A549 (cell line): ENCODE data around the gene ATP11A. TPM values are rescaled to one million over a fixed set of nuclear protein-coding genes. Genes with fewer than 3 reads are reported as not detected.
A peak's percentile ranks its signal among the peaks of the same experiment; 100 is the strongest.

Experiments
- ATAC-seq, 2 experiments: fragments of 200-7000 bp in 1 of 2; fragments of >200 bp in 1 of 2; cut with Nextera tagmentation in 1 of 2; cut with Tn5 transposase in 1 of 2; 3 replicates each; pipeline versions ENCODE4 v1.8.0 to v1.9.1; 2018 to 2020; ENCODE audit warnings: mild to moderate bottlenecking in 1 of 2, moderate library complexity in 1 of 2
- CTCF ChIA-PET: fragments of 300-600 bp; sonication (Branson Sonifier 250); formaldehyde crosslinking; extraction: SDS; loops from one replicate; lab custom pipeline; 2021; ENCODE audit warnings: antibody characterized with exemption, inconsistent platforms; lab: Yijun Ruan, JAX
- POLR2A ChIA-PET: fragments of 350-600 bp; formaldehyde crosslinking; extraction: SDS; loops from one replicate; lab custom pipeline; 2021; ENCODE audit warnings: antibody characterized with exemption, inconsistent platforms; lab: Yijun Ruan, JAX
- DNase-seq, 2 experiments: peaks; one replicate each; pipeline versions ENCODE4 v3.0.0 to v3.0.0-alpha.2; 2011 to 2016; ENCODE audit warnings: low read depth in 1 of 2, low spot score in 1 of 2
- FAIRE-seq: peaks from 2 replicates; lab custom pipeline; 2011; peaks lifted over from hg19 to GRCh38; lab: Jason Lieb, UNC
- H3K27ac ChIP-seq, 2 experiments: fragments of >200 bp; sonication (Bioruptor Twin); formaldehyde crosslinking; 3 replicates each; pipeline ENCODE4 v1.5.1; 2016 to 2017
- H3K4me1 ChIP-seq: fragments of >200 bp; sonication (Bioruptor Twin); formaldehyde crosslinking; 3 replicates; pipeline ENCODE4 v1.6.1; 2016
- H3K4me2 ChIP-seq: fragments of >200 bp; sonication (Bioruptor Twin); formaldehyde crosslinking; 3 replicates; pipeline ENCODE4 v1.6.1; 2016
- H3K4me3 ChIP-seq: fragments of >200 bp; sonication (Bioruptor Twin); formaldehyde crosslinking; 3 replicates; pipeline ENCODE4 v1.5.1; 2016
- H3K9me3 ChIP-seq: fragments of >200 bp; sonication (Bioruptor Twin); formaldehyde crosslinking; 3 replicates; pipeline ENCODE4 v1.6.1; 2016
- CBX8 ChIP-seq: fragments of 200-600 bp; sonication (generic); IDR thresholded peaks from 2 replicates; pipeline ENCODE4 v1.6.1; 2016
- FOSL2 ChIP-seq, 2 experiments: fragments of 450-650 bp in 1 of 2; fragments of >200 bp in 1 of 2; sonication (Bioruptor Twin) in 1 of 2; formaldehyde crosslinking; IDR thresholded peaks; 2 replicates each; pipeline versions ENCODE4 v1.5.0 to v1.6.1; 2016 to 2020; ENCODE audit warnings: mild to moderate bottlenecking in 1 of 2, moderate library complexity in 1 of 2
- HOXA7 ChIP-seq: fragments of 250-450 bp; sonication (Bioruptor Pico); IDR thresholded peaks from 2 replicates; pipeline ENCODE4 v1.5.0; 2020; ENCODE audit warnings: mild to moderate bottlenecking, moderate library complexity
- KDM5A ChIP-seq: fragments of 200-600 bp; sonication (generic); IDR thresholded peaks from 2 replicates; pipeline ENCODE4 v1.6.1; 2016; ENCODE audit warnings: antibody characterized with exemption, mild to moderate bottlenecking
- MAFK ChIP-seq: fragments of 450-650 bp; IDR thresholded peaks from 2 replicates; pipeline ENCODE4 v1.6.1; 2014; ENCODE audit not compliant: partially characterized antibody
- MAZ ChIP-seq: fragments of 150-350 bp; IDR thresholded peaks from 2 replicates; pipeline ENCODE4 v1.6.1; 2014; ENCODE audit warnings: antibody characterized with exemption, low read depth, low read length, borderline replicate concordance
- NFE2L2 ChIP-seq: fragments of 150-350 bp; conservative IDR thresholded peaks from 2 replicates; pipeline ENCODE4 v1.6.1; 2014; ENCODE audit warnings: low read length
- NPAS2 ChIP-seq: fragments of 250-450 bp; sonication (Bioruptor Pico); IDR thresholded peaks from 2 replicates; pipeline ENCODE4 v1.8.0; 2022; ENCODE audit warnings: mild to moderate bottlenecking, moderate library complexity, borderline replicate concordance
- RFX5 ChIP-seq: fragments of 450-650 bp; IDR thresholded peaks from 2 replicates; pipeline ENCODE4 v1.7.1; 2014; ENCODE audit warnings: antibody characterized with exemption, mild to moderate bottlenecking, moderate library complexity
- SMC3 ChIP-seq: fragments of >200 bp; sonication (Bioruptor Twin); formaldehyde crosslinking; IDR thresholded peaks from 3 replicates; pipeline ENCODE4 v1.6.1; 2018; ENCODE audit warnings: inconsistent platforms
- SREBF2 ChIP-seq: fragments of 450-650 bp; IDR thresholded peaks from 2 replicates; pipeline ENCODE4 v1.6.1; 2014; ENCODE audit warnings: mild to moderate bottlenecking, moderate library complexity
- TFCP2L1 ChIP-seq: fragments of 250-450 bp; sonication (Bioruptor Pico); IDR thresholded peaks from 2 replicates; pipeline ENCODE4 v1.5.0; 2021; ENCODE audit warnings: mild to moderate bottlenecking
- TP53 ChIP-seq: fragments of 250-450 bp; sonication (Bioruptor Pico); IDR thresholded peaks from 2 replicates; pipeline ENCODE4 v1.5.0; 2021; ENCODE audit warnings: mild to moderate bottlenecking, moderate library complexity
- ZSCAN20 ChIP-seq: fragments of 250-450 bp; sonication (Bioruptor Pico); IDR thresholded peaks from 2 replicates; pipeline ENCODE4 v1.8.0; 2022; ENCODE audit warnings: mild to moderate bottlenecking, moderate library complexity
- WGBS: methylation state at CpG from one replicate; pipeline ENCODE4 v1.1.6; 2017; ENCODE audit errors: missing lambda C conversion rate; 5-methylcytosine and 5-hydroxymethylcytosine counted together
- polyA plus RNA-seq, 4 experiments: library from polyadenylated mRNA; depleted of rRNA in 3 of 4; stranded (reverse); fragments of >200 nt; fragmentation: RNase III in 1 of 4; extraction: RNeasy Plus Mini Kit Qiagen cat#74134 plus additional on column Dnase treatment in 1 of 4; gene quantifications; 2 replicates in 3 of 4; 3 replicates in 1 of 4; pipeline ENCODE4 v1.2.3, GENCODE V29; 2011 to 2017
- TF ChIP-seq, protein P1 (sequence below): IDR thresholded peaks from 2 replicates; pipeline ENCODE4 v1.6.1; 2012; ENCODE audit warnings: low read depth, borderline replicate concordance
- TF ChIP-seq, protein P2 (sequence below): fragments of 150-350 bp; IDR thresholded peaks from 2 replicates; pipeline ENCODE4 v1.6.1; 2014; ENCODE audit warnings: low read depth, mild to moderate bottlenecking, low read length
- TF ChIP-seq, protein P3 (sequence below): fragments of >200 bp; sonication (Bioruptor Twin); formaldehyde crosslinking; IDR thresholded peaks from 2 replicates; pipeline ENCODE4 v1.6.1; 2016
- TF ChIP-seq, protein P4 (sequence below): fragments of 200-600 bp; sonication (generic); IDR thresholded peaks from 2 replicates; pipeline ENCODE4 v1.6.1; 2016; ENCODE audit warnings: antibody characterized with exemption, mild to moderate bottlenecking, moderate library complexity

The ATP11A gene
- polyA plus RNA-seq, 2 of the 4 experiments (the other 2 are of a cell fraction) = 4.1 to 8.0 TPM

DNA sequence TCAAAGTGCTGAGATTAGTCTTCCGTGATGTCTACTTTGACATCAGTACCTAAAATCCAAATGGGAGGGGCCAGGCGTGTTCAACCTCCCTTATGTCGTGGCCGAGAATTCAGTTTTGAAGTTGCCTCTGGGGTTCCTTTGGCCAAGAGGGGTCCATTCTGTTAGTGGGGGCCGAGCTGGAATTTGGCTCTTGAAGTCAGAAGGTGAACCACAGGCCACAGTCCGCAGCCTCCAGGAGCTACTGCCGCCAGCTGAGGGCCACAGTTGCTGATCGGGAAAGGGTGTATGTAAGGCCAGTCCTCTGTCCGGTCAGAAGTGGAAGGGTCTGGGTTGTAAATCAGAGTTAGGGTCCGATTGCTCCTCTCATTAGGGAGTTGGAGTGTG, 31.0 kb downstream of the ATP11A start:
- ChIA-PET CTCF (no interaction called here), POLR2A (no interaction called here)
- no peak for DNase-seq
- 88% methylated on average over 8 of the region's 10 CpGs for WGBS
- no peak overlapping the region for H3K4me2 ChIP-seq
- H3K27ac ChIP-seq = no peak overlapping the region
- TF ChIP-seq RFX5 (no peak), HOXA7 (CRISPR knock-in tag) (no peak), SMC3 (no peak), MAZ (no peak), ZSCAN20 (CRISPR knock-in tag) (no peak), SREBF2 (no peak)
- H3K4me3 ChIP-seq = no peak overlapping the region
- ATAC-seq = no peak
- H3K4me1 ChIP-seq = peaks cover 36% of the 10 kb centered on the region
- H3K9me3 ChIP-seq = no peaks in the 10 kb centered on the region
- FAIRE-seq = no peak

DNA sequence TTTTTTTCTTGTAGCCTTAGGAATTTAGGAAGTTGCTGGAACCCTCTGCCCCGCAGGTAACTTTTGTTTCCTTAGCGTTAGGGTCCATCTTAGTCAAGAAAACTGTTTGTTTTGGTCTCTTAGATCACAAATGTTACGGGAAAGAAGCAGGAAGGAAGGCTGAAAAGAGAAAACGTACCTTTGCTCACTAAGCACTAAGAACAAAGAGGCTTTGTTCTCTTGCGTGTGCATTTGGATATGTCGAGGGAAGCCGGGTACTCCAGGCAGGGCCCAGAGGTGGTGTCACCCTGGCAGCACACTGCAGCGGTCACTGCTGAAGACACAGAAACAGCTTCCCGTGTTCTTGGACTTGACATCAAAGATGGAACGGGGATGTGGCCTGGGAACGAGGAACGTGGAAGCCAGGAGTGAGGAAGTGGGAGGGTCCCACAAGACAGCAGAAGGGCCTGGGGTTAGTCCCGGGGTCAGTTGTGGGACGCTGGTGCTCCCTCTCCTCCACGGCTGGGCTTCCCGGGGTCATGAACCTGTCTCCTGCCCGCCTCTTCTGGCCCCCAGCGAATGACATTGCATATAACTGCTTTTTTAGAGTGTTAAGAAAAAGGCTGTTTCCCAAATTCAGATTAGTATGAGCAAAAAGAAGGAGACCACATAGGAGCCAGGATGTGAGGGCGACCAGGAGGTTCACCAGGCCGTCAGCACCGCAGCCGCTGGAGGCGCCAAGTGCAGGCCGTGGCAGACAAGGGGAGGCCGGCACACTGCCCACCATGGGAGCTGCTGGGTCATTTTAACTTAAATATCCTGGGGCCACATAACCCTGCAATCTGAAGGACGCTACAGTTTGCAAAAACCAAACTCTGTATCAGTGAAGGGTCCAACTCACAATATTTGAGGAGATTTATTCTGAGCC, 31.6 kb downstream of the ATP11A start:
- ATAC-seq (no peak), FAIRE-seq (no peak), DNase-seq (no peak)
- no peak overlapping the region for H3K4me3 ChIP-seq
- ChIA-PET POLR2A (no interaction called here), CTCF (no interaction called here)
- H3K4me1 ChIP-seq = peaks cover 38% of the 10 kb centered on the region
- WGBS = 84% methylated on average over 21 of the region's 26 CpGs
- TF ChIP-seq TFCP2L1 (CRISPR knock-in tag) = no peak
- no peak for TF ChIP-seq CBX8
- no peak for TF ChIP-seq FOSL2 (IDR thresholded peaks at IDR 0.05)
- no peak for TF ChIP-seq FOSL2 (CRISPR knock-in tag; IDR thresholded peaks at IDR 0.05)
- TF ChIP-seq, protein P1, sequence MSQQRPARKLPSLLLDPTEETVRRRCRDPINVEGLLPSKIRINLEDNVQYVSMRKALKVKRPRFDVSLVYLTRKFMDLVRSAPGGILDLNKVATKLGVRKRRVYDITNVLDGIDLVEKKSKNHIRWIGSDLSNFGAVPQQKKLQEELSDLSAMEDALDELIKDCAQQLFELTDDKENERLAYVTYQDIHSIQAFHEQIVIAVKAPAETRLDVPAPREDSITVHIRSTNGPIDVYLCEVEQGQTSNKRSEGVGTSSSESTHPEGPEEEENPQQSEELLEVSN = no peak
- TF ChIP-seq, protein P2, sequence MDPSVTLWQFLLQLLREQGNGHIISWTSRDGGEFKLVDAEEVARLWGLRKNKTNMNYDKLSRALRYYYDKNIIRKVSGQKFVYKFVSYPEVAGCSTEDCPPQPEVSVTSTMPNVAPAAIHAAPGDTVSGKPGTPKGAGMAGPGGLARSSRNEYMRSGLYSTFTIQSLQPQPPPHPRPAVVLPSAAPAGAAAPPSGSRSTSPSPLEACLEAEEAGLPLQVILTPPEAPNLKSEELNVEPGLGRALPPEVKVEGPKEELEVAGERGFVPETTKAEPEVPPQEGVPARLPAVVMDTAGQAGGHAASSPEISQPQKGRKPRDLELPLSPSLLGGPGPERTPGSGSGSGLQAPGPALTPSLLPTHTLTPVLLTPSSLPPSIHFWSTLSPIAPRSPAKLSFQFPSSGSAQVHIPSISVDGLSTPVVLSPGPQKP = no peak
- no peak for TF ChIP-seq TP53 (CRISPR knock-in tag)
- no peak for TF ChIP-seq RFX5
- TF ChIP-seq NPAS2 (CRISPR knock-in tag) = no peak
- TF ChIP-seq MAFK = no peak
- H3K9me3 ChIP-seq = no peaks in the 10 kb centered on the region
- no peak overlapping the region for H3K4me2 ChIP-seq
- H3K27ac ChIP-seq = peak overlapping the region in 1 of 2 experiments; percentile 84; a peak in 3 of 6 replicates

DNA sequence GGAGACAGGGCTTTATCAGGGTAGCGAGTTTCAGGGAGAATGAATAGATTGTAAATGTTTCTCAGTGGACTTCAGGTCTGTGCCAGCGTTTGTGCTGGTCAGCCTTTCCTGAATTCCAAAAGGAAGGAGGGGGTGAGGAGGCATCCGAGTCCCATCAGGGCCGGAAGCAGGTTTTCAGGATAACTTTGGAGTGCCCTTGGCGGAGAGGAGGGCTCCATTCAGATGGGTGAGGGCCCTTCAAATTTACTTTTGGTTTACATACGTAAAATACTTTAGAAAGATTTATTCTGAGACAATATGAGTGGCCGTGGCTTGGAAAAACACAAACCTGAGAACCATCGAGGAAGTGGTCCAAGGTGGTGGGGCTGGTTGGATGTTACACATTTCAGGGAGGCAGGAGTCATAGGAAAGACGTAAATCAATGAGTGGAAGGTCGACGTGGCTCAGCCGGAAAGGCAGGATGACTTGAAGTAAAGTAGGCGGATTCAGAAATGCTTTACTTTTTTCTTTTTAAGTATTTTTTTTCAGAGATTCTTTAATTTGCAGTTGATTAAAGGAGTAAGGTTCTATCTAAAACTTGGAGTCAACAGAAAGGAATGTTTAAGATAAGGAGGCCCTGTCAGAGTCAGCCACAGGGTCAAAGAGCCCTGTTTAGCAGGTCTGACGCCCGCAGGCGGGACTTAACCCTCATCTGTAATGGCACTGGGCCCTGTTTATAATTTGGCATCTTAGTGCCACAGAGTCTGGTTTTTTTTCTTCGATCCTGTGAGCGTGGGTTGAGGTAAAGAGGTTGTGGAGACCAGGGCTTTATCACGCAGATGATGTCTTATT, 32.8 kb downstream of the ATP11A start:
- Histone ChIP-seq H3K27ac (peak overlapping the region; percentile 58 to 84), H3K4me2 (peak overlapping the region; percentile 76)
- DNase-seq (peak; percentile 61 to 74), ATAC-seq (peak; percentile 71 to 84)
- POLR2A ChIA-PET = no interaction called here
- TF ChIP-seq, protein P3, sequence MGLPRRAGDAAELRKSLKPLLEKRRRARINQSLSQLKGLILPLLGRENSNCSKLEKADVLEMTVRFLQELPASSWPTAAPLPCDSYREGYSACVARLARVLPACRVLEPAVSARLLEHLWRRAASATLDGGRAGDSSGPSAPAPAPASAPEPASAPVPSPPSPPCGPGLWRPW = no peak
- TF ChIP-seq MAFK (no peak), NFE2L2 (no peak), FOSL2 (IDR thresholded peaks at IDR 0.05) (no peak), FOSL2 (CRISPR knock-in tag; IDR thresholded peaks at IDR 0.05) (peak; percentile 14; the same call in 1 of the 2 replicates), KDM5A (no peak), SMC3 (no peak)
- TF ChIP-seq, protein P4, sequence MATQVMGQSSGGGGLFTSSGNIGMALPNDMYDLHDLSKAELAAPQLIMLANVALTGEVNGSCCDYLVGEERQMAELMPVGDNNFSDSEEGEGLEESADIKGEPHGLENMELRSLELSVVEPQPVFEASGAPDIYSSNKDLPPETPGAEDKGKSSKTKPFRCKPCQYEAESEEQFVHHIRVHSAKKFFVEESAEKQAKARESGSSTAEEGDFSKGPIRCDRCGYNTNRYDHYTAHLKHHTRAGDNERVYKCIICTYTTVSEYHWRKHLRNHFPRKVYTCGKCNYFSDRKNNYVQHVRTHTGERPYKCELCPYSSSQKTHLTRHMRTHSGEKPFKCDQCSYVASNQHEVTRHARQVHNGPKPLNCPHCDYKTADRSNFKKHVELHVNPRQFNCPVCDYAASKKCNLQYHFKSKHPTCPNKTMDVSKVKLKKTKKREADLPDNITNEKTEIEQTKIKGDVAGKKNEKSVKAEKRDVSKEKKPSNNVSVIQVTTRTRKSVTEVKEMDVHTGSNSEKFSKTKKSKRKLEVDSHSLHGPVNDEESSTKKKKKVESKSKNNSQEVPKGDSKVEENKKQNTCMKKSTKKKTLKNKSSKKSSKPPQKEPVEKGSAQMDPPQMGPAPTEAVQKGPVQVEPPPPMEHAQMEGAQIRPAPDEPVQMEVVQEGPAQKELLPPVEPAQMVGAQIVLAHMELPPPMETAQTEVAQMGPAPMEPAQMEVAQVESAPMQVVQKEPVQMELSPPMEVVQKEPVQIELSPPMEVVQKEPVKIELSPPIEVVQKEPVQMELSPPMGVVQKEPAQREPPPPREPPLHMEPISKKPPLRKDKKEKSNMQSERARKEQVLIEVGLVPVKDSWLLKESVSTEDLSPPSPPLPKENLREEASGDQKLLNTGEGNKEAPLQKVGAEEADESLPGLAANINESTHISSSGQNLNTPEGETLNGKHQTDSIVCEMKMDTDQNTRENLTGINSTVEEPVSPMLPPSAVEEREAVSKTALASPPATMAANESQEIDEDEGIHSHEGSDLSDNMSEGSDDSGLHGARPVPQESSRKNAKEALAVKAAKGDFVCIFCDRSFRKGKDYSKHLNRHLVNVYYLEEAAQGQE = no peak
- TF ChIP-seq, all 56 proteins: peak for 1
- no peak for FAIRE-seq
- 12% methylated on average over 19 of the region's 19 CpGs for WGBS
- Histone ChIP-seq H3K4me3 (no peak overlapping the region), H3K4me1 (peaks cover 38% of the 10 kb centered on the region), H3K9me3 (no peaks in the 10 kb centered on the region)
- CTCF ChIA-PET = no interaction called here
